Measurements from ENCODE around the gene PROKR2. TPM values are rescaled to one million over a fixed set of nuclear protein-coding genes. Genes with fewer than 3 reads are reported as not detected.

Gene PROKR2
- polyA plus RNA-seq, 1 of the 3 experiments (the other 2 are of a cell fraction) = 0.13 TPM

DNA sequence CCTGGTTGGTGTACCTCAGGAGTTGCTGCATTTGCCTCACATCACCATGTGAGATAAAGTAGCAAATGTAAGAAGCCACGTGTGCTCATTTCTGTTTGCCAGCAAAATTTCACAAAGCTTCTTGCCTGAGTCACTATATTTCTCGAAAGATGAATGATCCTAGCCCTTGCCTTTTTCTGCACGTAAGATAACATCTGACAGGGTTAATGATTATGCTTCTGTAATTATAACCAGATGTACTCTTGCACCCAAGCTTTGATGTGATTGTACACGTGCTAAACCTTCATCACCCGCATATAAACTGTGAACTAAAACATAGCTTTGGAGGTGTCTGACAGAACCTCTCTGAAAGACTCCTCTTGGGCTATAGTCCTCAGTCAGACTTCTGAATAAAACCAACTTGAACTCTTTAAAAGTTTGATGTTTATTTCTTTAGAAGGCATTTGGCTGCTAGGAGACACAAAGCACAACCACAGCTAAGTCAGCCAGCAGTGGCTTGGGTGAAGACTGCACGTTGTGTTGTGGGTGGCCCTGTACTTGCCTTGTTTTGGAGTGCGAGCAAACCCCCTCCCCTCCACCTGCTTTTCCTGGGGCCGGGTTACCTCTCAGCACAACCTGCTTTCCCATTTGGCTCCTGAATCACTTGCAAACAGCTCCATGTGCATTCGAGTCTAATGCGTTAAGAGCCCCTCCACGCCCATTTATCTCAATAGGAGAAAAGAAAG lies 19.3 kb downstream of the PROKR2 start:
- POLR2A ChIA-PET = no interaction called here
- H3K9me3 ChIP-seq = no peaks in the 10 kb centered on the region
- H3K9ac ChIP-seq = no peak overlapping the region
- no peaks in the 10 kb centered on the region for H4K20me1 ChIP-seq (ENCODE audit: insufficient read depth)
- peak; percentile 58 for DNase-seq
- H2AFZ ChIP-seq (ENCODE audit: low read depth) = no peak overlapping the region
- WGBS (ENCODE audit: low lambda C conversion rate) = 30% methylated on average over 11 of the region's 11 CpGs
- peaks cover 0 to 14% of the 10 kb centered on the region in 2 experiments; a peak in 1 of 4 replicates for H3K4me1 ChIP-seq (ENCODE audit: control insufficient read depth in 1 of 2, insufficient read depth in 2 of 2, low read depth in 1 of 2, low read length in 1 of 2)
- H3K4me3 ChIP-seq (ENCODE audit: low read depth in 2 of 2, low read length in 1 of 2) = no peak overlapping the region
- CTCF ChIA-PET = interaction anchor here (0.9 to 2.4 kb wide), 6 partner anchors 16 to 150 kb away, joined by 3 to 12 read pairs (median 4); partner anchors contain the start of gene PROKR2
- no peaks in the 10 kb centered on the region for H3K9me2 ChIP-seq
- no peaks in the 10 kb centered on the region for H3K79me2 ChIP-seq (ENCODE audit: insufficient read depth)
- peak overlapping the region in 1 of 2 experiments; percentile 51; a peak in 1 of 4 replicates for H3K27ac ChIP-seq (ENCODE audit: low read depth in 2 of 2, low read length in 1 of 2)
- H3K4me2 ChIP-seq = no peak overlapping the region
- H3F3A ChIP-seq (replicated peaks; ENCODE audit: insufficient read depth) = no peaks in the 10 kb centered on the region
- H3K36me3 ChIP-seq (replicated peaks in 1 of 2; ENCODE audit: control insufficient read depth in 1 of 2, insufficient read depth in 2 of 2, low read length in 1 of 2) = no peaks in the 10 kb centered on the region
- H3K27me3 ChIP-seq (ENCODE audit: insufficient read depth) = no peaks in the 10 kb centered on the region; the same call in 1 of the 2 replicates
- TF ChIP-seq SMC3 (IDR thresholded peaks at IDR 0.05; ENCODE audit: low read depth, low read length) = no peak
- peak in 1 of 2 experiments; percentile 68; a peak in 1 of 4 replicates for TF ChIP-seq EP300 (IDR thresholded peaks at IDR 0.05; ENCODE audit: borderline replicate concordance in 1 of 2, low read depth in 1 of 2, low read length in 1 of 2)
- TF ChIP-seq, protein P1, sequence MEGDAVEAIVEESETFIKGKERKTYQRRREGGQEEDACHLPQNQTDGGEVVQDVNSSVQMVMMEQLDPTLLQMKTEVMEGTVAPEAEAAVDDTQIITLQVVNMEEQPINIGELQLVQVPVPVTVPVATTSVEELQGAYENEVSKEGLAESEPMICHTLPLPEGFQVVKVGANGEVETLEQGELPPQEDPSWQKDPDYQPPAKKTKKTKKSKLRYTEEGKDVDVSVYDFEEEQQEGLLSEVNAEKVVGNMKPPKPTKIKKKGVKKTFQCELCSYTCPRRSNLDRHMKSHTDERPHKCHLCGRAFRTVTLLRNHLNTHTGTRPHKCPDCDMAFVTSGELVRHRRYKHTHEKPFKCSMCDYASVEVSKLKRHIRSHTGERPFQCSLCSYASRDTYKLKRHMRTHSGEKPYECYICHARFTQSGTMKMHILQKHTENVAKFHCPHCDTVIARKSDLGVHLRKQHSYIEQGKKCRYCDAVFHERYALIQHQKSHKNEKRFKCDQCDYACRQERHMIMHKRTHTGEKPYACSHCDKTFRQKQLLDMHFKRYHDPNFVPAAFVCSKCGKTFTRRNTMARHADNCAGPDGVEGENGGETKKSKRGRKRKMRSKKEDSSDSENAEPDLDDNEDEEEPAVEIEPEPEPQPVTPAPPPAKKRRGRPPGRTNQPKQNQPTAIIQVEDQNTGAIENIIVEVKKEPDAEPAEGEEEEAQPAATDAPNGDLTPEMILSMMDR (IDR thresholded peaks at IDR 0.05) = no peak
- TF ChIP-seq RCOR1 (IDR thresholded peaks at IDR 0.05; ENCODE audit: low read length) = peak; percentile 29; the same call in 1 of the 2 replicates
- peak; percentile 84 for TF ChIP-seq MXI1 (IDR thresholded peaks at IDR 0.05; ENCODE audit: low read depth, low read length)
- TF ChIP-seq GATA2 (CRISPR knock-in tag; IDR thresholded peaks at IDR 0.05) = peak; percentile 85
- TF ChIP-seq, protein P2, sequence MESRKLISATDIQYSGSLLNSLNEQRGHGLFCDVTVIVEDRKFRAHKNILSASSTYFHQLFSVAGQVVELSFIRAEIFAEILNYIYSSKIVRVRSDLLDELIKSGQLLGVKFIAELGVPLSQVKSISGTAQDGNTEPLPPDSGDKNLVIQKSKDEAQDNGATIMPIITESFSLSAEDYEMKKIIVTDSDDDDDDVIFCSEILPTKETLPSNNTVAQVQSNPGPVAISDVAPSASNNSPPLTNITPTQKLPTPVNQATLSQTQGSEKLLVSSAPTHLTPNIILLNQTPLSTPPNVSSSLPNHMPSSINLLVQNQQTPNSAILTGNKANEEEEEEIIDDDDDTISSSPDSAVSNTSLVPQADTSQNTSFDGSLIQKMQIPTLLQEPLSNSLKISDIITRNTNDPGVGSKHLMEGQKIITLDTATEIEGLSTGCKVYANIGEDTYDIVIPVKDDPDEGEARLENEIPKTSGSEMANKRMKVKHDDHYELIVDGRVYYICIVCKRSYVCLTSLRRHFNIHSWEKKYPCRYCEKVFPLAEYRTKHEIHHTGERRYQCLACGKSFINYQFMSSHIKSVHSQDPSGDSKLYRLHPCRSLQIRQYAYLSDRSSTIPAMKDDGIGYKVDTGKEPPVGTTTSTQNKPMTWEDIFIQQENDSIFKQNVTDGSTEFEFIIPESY (IDR thresholded peaks at IDR 0.05; ENCODE audit: borderline replicate concordance, low read depth) = no peak
- TF ChIP-seq YY1 (IDR thresholded peaks at IDR 0.05; ENCODE audit: low read depth) = no peak
- TF ChIP-seq, protein P3, sequence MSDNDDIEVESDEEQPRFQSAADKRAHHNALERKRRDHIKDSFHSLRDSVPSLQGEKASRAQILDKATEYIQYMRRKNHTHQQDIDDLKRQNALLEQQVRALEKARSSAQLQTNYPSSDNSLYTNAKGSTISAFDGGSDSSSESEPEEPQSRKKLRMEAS (IDR thresholded peaks at IDR 0.05; ENCODE audit: low read depth) = no peak
- TF ChIP-seq MEF2A (IDR thresholded peaks at IDR 0.05; ENCODE audit: borderline replicate concordance, low read depth) = no peak
- TF ChIP-seq RAD21 (IDR thresholded peaks at IDR 0.05; ENCODE audit: low read length) = peak; percentile 12; the same call in 1 of the 2 replicates
- TF ChIP-seq, protein P4, sequence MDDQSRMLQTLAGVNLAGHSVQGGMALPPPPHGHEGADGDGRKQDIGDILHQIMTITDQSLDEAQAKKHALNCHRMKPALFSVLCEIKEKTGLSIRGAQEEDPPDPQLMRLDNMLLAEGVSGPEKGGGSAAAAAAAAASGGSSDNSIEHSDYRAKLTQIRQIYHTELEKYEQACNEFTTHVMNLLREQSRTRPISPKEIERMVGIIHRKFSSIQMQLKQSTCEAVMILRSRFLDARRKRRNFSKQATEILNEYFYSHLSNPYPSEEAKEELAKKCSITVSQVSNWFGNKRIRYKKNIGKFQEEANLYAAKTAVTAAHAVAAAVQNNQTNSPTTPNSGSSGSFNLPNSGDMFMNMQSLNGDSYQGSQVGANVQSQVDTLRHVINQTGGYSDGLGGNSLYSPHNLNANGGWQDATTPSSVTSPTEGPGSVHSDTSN (IDR thresholded peaks at IDR 0.05) = no peak
- no peak for TF ChIP-seq FOXJ3 (CRISPR knock-in tag; IDR thresholded peaks at IDR 0.05)
- TF ChIP-seq TCF12 (IDR thresholded peaks at IDR 0.05) = peak; percentile 42; the same call in 1 of the 2 replicates
- TF ChIP-seq FOXM1 (IDR thresholded peaks at IDR 0.05; ENCODE audit: low read depth) = no peak
- TF ChIP-seq, protein P5, sequence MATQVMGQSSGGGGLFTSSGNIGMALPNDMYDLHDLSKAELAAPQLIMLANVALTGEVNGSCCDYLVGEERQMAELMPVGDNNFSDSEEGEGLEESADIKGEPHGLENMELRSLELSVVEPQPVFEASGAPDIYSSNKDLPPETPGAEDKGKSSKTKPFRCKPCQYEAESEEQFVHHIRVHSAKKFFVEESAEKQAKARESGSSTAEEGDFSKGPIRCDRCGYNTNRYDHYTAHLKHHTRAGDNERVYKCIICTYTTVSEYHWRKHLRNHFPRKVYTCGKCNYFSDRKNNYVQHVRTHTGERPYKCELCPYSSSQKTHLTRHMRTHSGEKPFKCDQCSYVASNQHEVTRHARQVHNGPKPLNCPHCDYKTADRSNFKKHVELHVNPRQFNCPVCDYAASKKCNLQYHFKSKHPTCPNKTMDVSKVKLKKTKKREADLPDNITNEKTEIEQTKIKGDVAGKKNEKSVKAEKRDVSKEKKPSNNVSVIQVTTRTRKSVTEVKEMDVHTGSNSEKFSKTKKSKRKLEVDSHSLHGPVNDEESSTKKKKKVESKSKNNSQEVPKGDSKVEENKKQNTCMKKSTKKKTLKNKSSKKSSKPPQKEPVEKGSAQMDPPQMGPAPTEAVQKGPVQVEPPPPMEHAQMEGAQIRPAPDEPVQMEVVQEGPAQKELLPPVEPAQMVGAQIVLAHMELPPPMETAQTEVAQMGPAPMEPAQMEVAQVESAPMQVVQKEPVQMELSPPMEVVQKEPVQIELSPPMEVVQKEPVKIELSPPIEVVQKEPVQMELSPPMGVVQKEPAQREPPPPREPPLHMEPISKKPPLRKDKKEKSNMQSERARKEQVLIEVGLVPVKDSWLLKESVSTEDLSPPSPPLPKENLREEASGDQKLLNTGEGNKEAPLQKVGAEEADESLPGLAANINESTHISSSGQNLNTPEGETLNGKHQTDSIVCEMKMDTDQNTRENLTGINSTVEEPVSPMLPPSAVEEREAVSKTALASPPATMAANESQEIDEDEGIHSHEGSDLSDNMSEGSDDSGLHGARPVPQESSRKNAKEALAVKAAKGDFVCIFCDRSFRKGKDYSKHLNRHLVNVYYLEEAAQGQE (IDR thresholded peaks at IDR 0.05; ENCODE audit: low read depth, low read length) = no peak
- TF ChIP-seq FOSL2 (IDR thresholded peaks at IDR 0.05; ENCODE audit: borderline replicate concordance, low read depth) = no peak
- no peak for TF ChIP-seq RXRA (IDR thresholded peaks at IDR 0.05; ENCODE audit: borderline replicate concordance, low read depth)
- TF ChIP-seq CHD2 (IDR thresholded peaks at IDR 0.05; ENCODE audit: low read length, partially characterized antibody) = peak; percentile 60
- no peak for TF ChIP-seq RFX5 (IDR thresholded peaks at IDR 0.05; ENCODE audit: low read length)
- no peak for TF ChIP-seq NFIC (IDR thresholded peaks at IDR 0.05; ENCODE audit: borderline replicate concordance)
- TF ChIP-seq, protein P6, sequence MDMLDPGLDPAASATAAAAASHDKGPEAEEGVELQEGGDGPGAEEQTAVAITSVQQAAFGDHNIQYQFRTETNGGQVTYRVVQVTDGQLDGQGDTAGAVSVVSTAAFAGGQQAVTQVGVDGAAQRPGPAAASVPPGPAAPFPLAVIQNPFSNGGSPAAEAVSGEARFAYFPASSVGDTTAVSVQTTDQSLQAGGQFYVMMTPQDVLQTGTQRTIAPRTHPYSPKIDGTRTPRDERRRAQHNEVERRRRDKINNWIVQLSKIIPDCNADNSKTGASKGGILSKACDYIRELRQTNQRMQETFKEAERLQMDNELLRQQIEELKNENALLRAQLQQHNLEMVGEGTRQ (IDR thresholded peaks at IDR 0.05; ENCODE audit: borderline replicate concordance, low read depth, low read length) = no peak

Measured in SK-N-SH (cell line).